SJSA1 (cell line): Measurements from ENCODE around the gene SIX5. TPM values are rescaled to one million over a fixed set of nuclear protein-coding genes. Genes with fewer than 3 reads are reported as not detected.
"Not testable (repeated sequence)": the region's sequence is repeated elsewhere in the genome, so short reads cannot be mapped to it uniquely, and the experiment has no call there.

ENCODE experiments used
- DNase-seq, 2 experiments: peaks; one replicate each; pipeline ENCODE4 v3.0.0-alpha.2; 2015 to 2020; ENCODE audit warnings: low spot score in 2 of 2, low read depth in 1 of 2
- H3K27ac ChIP-seq: fragments of 250-450 bp; sonication (Bioruptor Pico); 2 replicates; pipeline ENCODE4 v1.5.1; 2020; ENCODE audit warnings: mild to moderate bottlenecking, moderate library complexity
- H3K27me3 ChIP-seq: fragments of 250-450 bp; sonication (Bioruptor Pico); replicated peaks from 2 replicates; pipeline ENCODE4 v1.5.1; 2020; ENCODE audit warnings: mild to moderate bottlenecking, moderate library complexity
- H3K36me3 ChIP-seq: fragments of 250-450 bp; sonication (Bioruptor Pico); 2 replicates; pipeline ENCODE4 v1.5.1; 2020; ENCODE audit warnings: mild to moderate bottlenecking
- H3K4me1 ChIP-seq: fragments of 250-450 bp; sonication (Bioruptor Pico); replicated peaks from 2 replicates; pipeline ENCODE4 v1.6.1; 2021; ENCODE audit warnings: mild to moderate bottlenecking
- H3K4me3 ChIP-seq: fragments of 250-450 bp; sonication (Bioruptor Pico); 2 replicates; pipeline ENCODE4 v1.5.1; 2020; ENCODE audit warnings: mild to moderate bottlenecking
- H3K9me3 ChIP-seq: fragments of 250-450 bp; sonication (Bioruptor Pico); replicated peaks from 2 replicates; pipeline ENCODE4 v1.5.1; 2020; ENCODE audit warnings: mild to moderate bottlenecking
- total RNA-seq: library from RNA; depleted of rRNA; stranded (reverse); fragments of >200 nt; shearing (Covaris generic); gene quantifications from 2 replicates; pipeline ENCODE4 v1.2.3, GENCODE V29; 2014

The SIX5 gene
- total RNA-seq, 1 experiment from 2014 or later = 9.1 TPM

- Histone ChIP-seq H3K27me3 (no peaks in the 10 kb centered on the region), H3K9me3 (no peaks in the 10 kb centered on the region), H3K36me3 (no peaks in the 10 kb centered on the region), H3K4me1 (peaks cover 9% of the 10 kb centered on the region), H3K4me3 (no peak overlapping the region), H3K27ac (no peak overlapping the region)
- DNase-seq = no peak
Observed at GRCh38 chr19:45804140-45804958, 35.3 kb upstream of the SIX5 start.

GRCh38 chr19:45801603-45802175 lies 32.6 kb upstream of the SIX5 start:
- Histone ChIP-seq H3K4me1 (peaks cover 13% of the 10 kb centered on the region), H3K36me3 (no peaks in the 10 kb centered on the region), H3K9me3 (no peaks in the 10 kb centered on the region), H3K27ac (no peak overlapping the region), H3K4me3 (no peak overlapping the region), H3K27me3 (no peaks in the 10 kb centered on the region)
- DNase-seq = no peak

GRCh38 chr19:45800070-45800553 lies 31.1 kb upstream of the SIX5 start:
- Histone ChIP-seq H3K4me1 (peaks cover 13% of the 10 kb centered on the region), H3K4me3 (no peak overlapping the region), H3K9me3 (no peaks in the 10 kb centered on the region), H3K27me3 (no peaks in the 10 kb centered on the region), H3K27ac (no peak overlapping the region), H3K36me3 (no peaks in the 10 kb centered on the region)
- DNase-seq = peak in 1 of 2 experiments; percentile 40

DNA sequence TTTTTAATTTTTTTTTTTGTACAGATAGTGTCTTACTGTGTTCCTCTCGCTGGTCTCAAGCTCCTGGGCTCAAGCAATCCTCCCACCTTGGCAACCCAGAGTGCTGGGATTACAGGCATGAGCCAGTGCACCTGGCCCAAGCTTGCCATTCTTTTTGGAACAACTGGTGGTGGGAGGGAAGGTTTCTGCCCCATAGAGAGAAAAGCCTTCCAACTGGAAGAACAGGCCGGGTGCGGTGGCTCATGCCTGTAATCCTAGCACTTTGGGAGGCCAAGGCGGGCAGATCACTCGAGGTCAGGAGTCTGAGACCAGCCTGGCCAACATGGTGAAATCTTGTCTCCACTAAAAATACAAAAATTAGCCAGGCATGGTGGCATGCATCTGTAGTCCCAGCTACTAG lies 30.5 kb upstream of the SIX5 start:
- not testable (repeated sequence) for DNase-seq, H3K27ac ChIP-seq
- H3K4me1 ChIP-seq = peaks cover 13% of the 10 kb centered on the region

DNA sequence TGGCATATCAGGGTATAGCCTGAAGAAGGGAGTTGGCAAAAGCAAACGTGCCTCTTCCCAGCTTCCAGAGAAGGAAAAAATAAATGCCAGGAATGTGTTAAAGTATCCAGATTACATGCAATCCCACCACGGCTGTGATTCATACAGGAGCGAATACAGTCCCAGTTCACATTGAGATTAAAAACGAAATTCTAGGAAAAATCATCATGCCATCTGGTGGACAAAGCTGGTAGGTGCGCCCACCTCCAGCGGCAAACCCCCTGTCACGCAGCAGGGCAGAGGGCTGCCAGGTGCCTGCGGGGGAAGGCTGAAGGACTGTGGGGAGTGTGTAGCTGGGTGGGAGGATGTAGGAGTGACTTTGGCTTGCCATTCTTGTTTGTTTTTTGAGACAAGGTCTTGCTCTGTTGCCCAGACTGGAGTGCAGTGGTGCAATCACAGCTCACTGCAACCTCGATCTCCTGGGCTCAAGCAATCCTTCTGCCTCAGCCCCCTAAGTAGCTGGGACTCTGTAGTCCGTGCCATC lies 30.0 kb upstream of the SIX5 start:
- no peak overlapping the region for H3K27ac ChIP-seq
- no peak overlapping the region for H3K4me3 ChIP-seq
- H3K36me3 ChIP-seq = no peaks in the 10 kb centered on the region
- no peaks in the 10 kb centered on the region for H3K27me3 ChIP-seq
- DNase-seq = peak; percentile 73 to 80
- H3K9me3 ChIP-seq = no peaks in the 10 kb centered on the region
- peaks cover 13% of the 10 kb centered on the region for H3K4me1 ChIP-seq

More for the DNA sequence above, 30.5 kb upstream of the SIX5 start:
- not testable (repeated sequence) for H3K4me3 ChIP-seq, H3K27me3 ChIP-seq, H3K9me3 ChIP-seq, H3K36me3 ChIP-seq

GRCh38 chr19:45794627-45795026 lies 25.6 kb upstream of the SIX5 start:
- H3K9me3 ChIP-seq = no peaks in the 10 kb centered on the region
- no peaks in the 10 kb centered on the region for H3K27me3 ChIP-seq

DNA sequence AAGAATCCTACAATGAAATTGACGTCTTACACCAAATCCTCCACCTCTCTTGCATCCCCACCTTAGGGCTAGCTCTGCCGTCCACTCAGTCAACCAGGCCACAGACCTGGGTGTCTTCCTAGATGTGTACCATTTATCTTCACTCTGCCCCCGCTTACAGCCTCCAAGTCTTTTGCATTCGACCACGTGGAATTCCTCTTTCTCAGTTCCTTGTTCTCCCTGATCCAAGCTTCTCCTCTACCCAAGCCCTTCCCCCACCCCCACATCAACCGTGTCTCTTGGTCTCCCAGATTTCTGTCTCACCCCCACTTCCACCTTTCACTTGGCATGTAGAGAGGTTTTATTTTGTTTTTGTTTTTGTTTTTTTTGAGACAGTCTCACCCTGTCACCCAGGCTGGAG lies 24.8 kb upstream of the SIX5 start:
- Histone ChIP-seq H3K4me3 (no peak overlapping the region), H3K36me3 (peaks cover 27% of the 10 kb centered on the region), H3K27ac (no peak overlapping the region), H3K9me3 (no peaks in the 10 kb centered on the region), H3K4me1 (peaks cover 6% of the 10 kb centered on the region), H3K27me3 (no peaks in the 10 kb centered on the region)
- no peak for DNase-seq

More at GRCh38 chr19:45794627-45795026, 25.6 kb upstream of the SIX5 start:
- Histone ChIP-seq H3K36me3 (peaks cover 19% of the 10 kb centered on the region), H3K4me1 (peaks cover 10% of the 10 kb centered on the region), H3K4me3 (no peak overlapping the region), H3K27ac (no peak overlapping the region)
- DNase-seq = no peak

DNA sequence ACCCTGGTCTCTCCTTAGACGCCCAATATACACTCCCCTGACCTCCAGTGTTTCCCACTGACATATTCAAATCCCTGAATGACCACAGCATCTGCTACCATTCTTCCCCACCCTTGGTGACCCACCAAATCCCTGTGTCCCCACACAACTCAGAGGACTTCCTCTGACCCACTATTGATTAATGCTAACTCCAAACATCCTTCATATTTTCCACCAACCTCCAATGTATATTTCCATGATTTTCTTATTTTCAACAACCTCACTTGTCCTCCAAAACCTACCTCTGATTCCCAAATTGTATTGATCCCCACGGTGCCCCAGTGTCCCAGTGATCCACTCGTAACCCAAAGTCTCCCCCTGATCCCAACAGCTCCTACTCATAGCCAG lies 24.1 kb upstream of the SIX5 start:
- peak overlapping the region; percentile 12; the same call in 1 of the 2 replicates for H3K27ac ChIP-seq
- H3K4me3 ChIP-seq = peak overlapping the region; percentile 98
- no peaks in the 10 kb centered on the region for H3K27me3 ChIP-seq
- H3K9me3 ChIP-seq = no peaks in the 10 kb centered on the region
- H3K36me3 ChIP-seq = peaks cover 34% of the 10 kb centered on the region
- DNase-seq = no peak
- peaks cover 6% of the 10 kb centered on the region for H3K4me1 ChIP-seq

DNA sequence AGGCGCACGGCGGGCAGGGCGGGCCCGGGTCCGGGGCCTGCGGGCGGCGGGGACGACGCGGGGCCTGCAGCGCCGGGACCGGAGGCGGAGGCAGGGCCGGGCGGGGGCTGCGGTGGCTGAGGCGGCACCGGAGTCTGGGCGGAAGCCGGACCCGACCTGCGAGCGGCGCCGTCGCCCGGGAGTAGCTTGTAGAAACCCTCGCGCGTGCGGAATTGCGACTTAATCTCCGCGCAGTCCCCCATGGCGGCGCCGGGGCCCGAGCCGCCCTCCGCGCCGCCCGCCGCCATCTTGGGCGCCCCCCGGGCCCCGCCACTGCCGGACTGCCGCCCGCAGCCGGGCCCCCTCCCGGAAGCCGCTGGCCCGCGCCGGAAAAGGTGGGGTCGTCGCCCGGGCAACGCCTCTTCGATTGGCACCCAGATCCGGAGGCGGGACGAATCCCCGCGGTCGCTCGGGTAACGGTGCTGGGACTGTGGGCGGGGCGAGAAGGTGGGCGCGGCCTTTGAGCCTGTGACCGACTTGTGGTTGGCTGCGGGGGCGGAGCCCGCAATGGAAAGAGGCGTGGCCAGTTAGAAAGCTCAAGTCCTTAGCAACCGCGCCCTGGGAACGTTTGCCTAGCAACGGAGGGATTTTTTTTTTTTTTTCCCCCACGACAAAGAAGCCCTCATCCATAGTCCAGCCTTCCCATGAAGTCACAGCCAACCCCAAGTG lies 23.6 kb upstream of the SIX5 start, which contains the start of gene DMWD:
TSS of gene DMWD (minus strand) at position 376 of the 708 bp plus-strand sequence. CDS start at position 287, 89 bp downstream.
- H3K4me1 ChIP-seq = peaks cover 6% of the 10 kb centered on the region
- peak within 1 kb of the TSS; percentile 67 for H3K27ac ChIP-seq

DNA sequence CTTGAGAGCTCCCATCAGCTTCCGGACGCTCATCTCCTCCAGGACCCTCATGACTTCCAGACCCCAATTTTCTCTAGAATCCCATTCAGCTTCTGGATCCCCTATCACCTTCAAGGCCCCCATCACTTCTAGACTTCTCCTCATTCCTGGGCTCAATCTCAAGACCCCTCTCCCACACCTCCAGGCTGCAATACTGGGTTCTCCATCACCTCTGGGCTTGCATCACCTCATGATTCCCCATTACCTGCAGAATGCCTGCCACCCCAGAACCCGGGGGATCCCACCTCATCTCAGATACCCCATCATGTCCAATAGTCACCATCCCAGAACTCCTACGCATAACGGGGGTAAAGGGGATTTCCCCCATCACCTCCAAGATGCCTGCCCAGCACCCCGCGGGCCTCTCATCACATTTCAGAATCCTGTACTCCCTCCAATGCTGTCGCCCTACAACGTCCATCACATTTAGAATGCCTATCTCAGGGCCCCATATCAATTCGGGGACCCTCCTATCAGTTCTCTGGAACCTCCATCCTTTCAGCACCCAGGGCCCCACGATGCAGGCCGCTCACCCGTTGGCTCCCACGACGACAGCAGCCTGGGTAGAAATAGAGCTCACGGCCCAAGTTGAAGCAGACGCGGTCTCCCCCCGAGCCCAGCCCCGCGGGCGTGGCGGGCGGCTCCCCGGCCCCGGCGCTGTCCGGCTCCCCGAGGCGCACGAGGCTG lies 22.9 kb upstream of the SIX5 start:
- Histone ChIP-seq H3K36me3 (peaks cover 44% of the 10 kb centered on the region), H3K27ac (peak overlapping the region; percentile 67; the same call in 1 of the 2 replicates), H3K4me1 (peaks cover 6% of the 10 kb centered on the region), H3K27me3 (no peaks in the 10 kb centered on the region), H3K4me3 (peak overlapping the region; percentile 98), H3K9me3 (no peaks in the 10 kb centered on the region)
- DNase-seq = no peak

More for the DNA sequence above, 23.6 kb upstream of the SIX5 start, which contains the start of gene DMWD:
- peak; percentile 97 to 100 for DNase-seq
- H3K27me3 ChIP-seq = no peaks in the 10 kb centered on the region
- H3K9me3 ChIP-seq = no peaks in the 10 kb centered on the region
- peak within 1 kb of the TSS; percentile 98 for H3K4me3 ChIP-seq
- peaks cover 37% of the 10 kb centered on the region for H3K36me3 ChIP-seq

DNA sequence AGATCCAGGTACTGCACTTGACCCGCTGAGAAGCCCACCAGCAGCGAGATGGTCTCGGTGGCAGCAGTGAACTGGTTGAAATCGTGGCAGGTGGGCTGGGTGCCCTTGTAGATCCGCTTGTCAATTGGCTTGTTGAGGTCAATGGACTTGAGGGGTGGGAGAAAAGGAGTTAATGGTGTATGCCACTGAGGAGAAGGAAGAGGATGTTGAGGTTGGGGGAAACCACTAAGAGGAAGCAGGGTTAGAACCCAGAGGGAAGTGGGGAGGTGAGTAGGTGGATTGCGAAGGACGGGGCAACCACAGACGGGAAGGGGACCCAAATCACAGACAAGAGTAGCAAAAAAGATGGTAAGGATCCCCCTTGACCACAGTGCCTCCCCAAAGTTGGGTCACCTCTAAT lies 21.9 kb upstream of the SIX5 start:
- Histone ChIP-seq H3K4me1 (peaks cover 6% of the 10 kb centered on the region), H3K36me3 (peaks cover 53% of the 10 kb centered on the region), H3K27ac (no peak overlapping the region), H3K4me3 (no peak overlapping the region), H3K27me3 (no peaks in the 10 kb centered on the region), H3K9me3 (no peaks in the 10 kb centered on the region)
- no peak for DNase-seq

GRCh38 chr19:45789035-45789786 lies 20.2 kb upstream of the SIX5 start:
- H3K36me3 ChIP-seq = peaks cover 69% of the 10 kb centered on the region
- no peak overlapping the region for H3K4me3 ChIP-seq
- no peaks in the 10 kb centered on the region for H3K27me3 ChIP-seq
- H3K27ac ChIP-seq = no peak overlapping the region
- peaks cover 6% of the 10 kb centered on the region for H3K4me1 ChIP-seq
- DNase-seq = no peak
- no peaks in the 10 kb centered on the region for H3K9me3 ChIP-seq
